Ramos (cell line): ENCODE results near the gene CDH1.
"Not testable (repeated sequence)": the region's sequence is repeated elsewhere in the genome, so short reads cannot be mapped to it uniquely, and the experiment has no call there.

ENCODE experiments used
- in situ Hi-C: fragments of 300-500 bp; cut with MboI; formaldehyde crosslinking; loops from one replicate; pipeline ENCODE4 v1.14.3; 2022; ENCODE audit warnings: low sequenced_read_pairs; ENCODE audit not compliant: unreplicated experiment

Gene CDH1

DNA sequence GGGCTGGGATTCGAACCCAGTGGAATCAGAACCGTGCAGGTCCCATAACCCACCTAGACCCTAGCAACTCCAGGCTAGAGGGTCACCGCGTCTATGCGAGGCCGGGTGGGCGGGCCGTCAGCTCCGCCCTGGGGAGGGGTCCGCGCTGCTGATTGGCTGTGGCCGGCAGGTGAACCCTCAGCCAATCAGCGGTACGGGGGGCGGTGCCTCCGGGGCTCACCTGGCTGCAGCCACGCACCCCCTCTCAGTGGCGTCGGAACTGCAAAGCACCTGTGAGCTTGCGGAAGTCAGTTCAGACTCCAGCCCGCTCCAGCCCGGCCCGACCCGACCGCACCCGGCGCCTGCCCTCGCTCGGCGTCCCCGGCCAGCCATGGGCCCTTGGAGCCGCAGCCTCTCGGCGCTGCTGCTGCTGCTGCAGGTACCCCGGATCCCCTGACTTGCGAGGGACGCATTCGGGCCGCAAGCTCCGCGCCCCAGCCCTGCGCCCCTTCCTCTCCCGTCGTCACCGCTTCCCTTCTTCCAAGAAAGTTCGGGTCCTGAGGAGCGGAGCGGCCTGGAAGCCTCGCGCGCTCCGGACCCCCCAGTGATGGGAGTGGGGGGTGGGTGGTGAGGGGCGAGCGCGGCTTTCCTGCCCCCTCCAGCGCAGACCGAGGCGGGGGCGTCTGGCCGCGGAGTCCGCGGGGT lies at the start of gene CDH1:
CDH1 (plus strand) TSS at position 247 of the 684 bp plus-strand sequence; CDS start at position 371, 124 bp downstream.
- in situ Hi-C loops, result no loop called here

DNA sequence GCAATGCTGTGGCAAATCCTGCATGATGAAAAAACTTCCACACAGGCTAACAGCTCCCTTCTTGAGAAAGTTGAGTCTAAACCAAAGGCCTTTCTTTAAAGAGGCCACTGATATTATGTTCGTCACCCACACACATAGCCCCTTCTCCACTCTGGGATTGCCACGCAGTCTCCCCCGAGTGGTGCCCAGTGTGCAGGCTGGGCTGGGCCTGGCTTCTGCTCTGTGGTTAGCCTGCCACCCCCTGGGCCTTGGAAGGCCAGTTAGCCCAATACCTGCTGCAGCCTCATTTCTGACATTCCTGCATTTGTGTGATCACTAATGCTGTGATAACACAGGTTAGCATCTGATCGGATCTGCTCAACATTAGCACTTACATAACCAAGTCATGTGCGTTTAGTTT lies 47.2 kb upstream of the CDH1 start:
- in situ Hi-C loops, result no loop called here

DNA sequence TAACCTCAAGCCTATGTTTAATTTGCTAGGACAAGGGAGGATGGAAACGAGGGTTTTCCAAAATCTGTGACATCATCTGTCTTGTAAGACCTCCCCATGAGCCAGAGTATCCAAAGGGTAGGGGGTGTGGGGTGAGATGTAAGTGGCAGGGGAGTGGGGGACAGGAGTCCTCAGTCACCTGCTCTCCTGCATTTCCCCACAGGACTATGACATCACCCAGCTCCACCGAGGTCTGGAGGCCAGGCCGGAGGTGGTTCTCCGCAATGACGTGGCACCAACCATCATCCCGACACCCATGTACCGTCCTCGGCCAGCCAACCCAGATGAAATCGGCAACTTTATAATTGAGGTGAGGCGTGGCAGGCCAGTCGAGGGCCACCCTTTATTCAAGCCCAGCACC lies 41.5 kb upstream of the CDH1 start:
- in situ Hi-C loops, result no loop called here

DNA sequence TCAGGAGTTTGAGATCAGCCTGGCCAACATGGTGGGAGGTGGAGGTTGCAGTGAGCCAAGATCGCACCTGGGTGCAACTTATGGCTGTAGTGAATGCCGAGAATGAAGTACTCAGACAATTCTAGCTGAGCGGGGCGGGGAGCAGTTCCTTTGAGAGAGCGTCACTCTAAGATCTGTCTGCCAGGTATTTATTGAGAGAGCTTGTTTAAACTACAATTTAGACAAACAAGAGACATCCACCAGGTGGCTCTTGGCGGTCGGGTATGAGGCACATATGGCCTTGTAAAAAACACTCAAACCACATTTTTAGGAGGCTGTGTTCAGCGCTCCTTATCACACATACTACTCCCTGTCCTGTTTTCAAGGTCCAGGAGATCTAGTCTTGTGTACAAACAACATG lies 40.6 kb upstream of the CDH1 start:
- in situ Hi-C loops, result no loop called here

- in situ Hi-C loops, result no loop called here
Observed at GRCh38 chr16:68698091-68698490, 39.0 kb upstream of the CDH1 start.

- in situ Hi-C loops, result no loop called here
Observed at GRCh38 chr16:68700120-68700519, 37.0 kb upstream of the CDH1 start.

- in situ Hi-C loops, result no loop called here
Observed at GRCh38 chr16:68700831-68701230, 36.3 kb upstream of the CDH1 start.

GRCh38 chr16:68704232-68704867 lies 32.7 kb upstream of the CDH1 start:
- in situ Hi-C loops, result no loop called here

- in situ Hi-C loops, result no loop called here
Observed at GRCh38 chr16:68707340-68708152, 29.5 kb upstream of the CDH1 start.

DNA sequence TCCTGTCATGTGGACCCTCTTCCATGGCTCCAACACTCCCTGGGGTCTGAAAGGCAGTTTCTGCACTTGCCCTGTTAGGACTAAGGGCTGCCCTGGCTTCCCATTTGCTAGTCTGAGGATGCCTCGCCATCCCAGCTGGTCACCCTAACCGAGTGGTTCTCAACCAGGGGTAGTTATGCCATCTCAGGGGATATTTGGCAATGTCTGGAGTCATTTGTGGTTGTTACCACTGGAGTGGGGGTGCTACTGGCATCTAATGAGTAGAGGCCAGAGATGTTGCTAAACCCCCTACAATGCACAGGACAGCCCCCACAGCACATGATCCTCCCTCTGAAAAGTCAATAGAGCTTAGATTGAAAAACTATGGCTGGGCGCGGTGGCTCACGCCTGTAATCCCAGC lies 26.9 kb upstream of the CDH1 start:
- in situ Hi-C loops, result no loop called here

DNA sequence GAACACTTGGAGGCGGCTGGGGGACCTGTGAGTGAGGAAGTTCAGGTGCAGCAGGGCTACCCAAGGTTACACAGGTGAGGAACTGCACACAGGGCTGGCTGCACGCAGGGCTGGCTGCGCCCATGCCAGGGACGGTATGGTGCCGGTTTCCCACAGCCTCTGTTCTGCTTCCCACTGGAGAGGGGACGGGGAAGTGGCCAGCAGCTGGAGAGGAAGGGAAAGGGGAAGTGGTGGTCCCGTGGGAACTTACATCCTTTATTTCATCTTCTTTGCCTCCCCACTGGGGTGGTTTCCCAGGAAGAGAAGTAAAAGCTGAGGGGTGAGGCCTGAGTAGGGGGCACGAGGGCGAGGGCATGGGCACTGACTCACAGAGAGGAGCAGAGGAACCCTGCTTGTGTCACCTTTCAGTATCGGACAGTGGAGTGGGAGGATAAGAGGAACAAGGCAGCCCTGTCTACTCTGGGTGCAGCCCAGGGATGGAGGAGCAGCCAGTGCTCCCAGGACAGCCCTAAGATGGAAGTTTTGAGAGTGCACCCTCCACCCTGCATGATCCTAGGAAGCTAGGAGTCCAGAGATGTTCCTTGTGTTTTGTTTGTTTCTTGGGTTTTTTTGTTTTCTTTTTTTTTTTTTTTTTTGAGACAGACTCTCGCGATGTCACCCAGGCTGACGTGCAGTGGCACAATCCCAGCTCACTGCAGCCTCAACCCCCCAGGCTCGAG lies 25.5 kb upstream of the CDH1 start:
- in situ Hi-C loops, result no loop called here

GRCh38 chr16:68713361-68713760 lies 23.7 kb upstream of the CDH1 start:
- in situ Hi-C loops, result no loop called here

GRCh38 chr16:68715471-68715870 lies 21.6 kb upstream of the CDH1 start:
- in situ Hi-C loops, result no loop called here

DNA sequence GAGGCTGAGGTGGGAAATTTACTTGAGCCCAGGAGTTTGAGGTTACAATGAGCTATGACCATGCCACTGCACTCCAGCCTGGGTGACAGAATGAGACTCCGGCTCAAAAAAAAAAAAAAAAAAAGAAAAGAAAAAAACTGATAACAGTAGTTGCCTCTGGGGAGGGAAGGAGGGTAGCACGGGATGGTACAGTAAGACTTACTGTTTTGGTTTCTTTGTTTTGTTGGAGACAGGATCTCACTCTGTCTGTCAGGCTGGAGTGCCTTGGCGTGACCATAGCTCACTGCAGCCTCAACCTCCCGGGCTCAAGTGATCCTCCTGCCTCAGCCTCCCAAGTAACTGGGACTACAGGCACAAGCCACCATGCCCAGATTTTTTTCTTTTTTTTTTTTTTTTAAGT lies 20.6 kb upstream of the CDH1 start:
- in situ Hi-C loops, result not testable (repeated sequence)

DNA sequence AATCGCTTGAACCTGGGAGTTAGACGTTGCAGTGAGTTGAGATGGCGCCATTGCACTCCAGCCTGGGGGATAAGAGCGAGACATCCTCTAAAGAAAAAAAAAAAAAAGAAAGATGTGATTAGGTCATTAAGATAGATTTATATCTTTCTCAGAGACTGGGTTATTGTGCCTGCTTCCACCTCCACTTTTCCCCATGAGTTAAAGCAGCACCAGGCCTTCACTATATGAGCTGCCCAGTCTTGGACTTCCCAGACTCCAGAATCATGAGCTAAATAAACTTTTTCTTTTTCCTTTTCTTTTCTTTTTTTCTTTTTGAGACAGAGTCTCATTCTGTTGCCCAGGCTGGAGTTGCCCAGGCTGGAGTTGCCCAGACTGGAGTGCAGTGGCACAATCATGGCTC lies 19.4 kb upstream of the CDH1 start:
- in situ Hi-C loops, result no loop called here

- in situ Hi-C loops, result no loop called here
Observed at GRCh38 chr16:68718590-68718989, 18.5 kb upstream of the CDH1 start.

DNA sequence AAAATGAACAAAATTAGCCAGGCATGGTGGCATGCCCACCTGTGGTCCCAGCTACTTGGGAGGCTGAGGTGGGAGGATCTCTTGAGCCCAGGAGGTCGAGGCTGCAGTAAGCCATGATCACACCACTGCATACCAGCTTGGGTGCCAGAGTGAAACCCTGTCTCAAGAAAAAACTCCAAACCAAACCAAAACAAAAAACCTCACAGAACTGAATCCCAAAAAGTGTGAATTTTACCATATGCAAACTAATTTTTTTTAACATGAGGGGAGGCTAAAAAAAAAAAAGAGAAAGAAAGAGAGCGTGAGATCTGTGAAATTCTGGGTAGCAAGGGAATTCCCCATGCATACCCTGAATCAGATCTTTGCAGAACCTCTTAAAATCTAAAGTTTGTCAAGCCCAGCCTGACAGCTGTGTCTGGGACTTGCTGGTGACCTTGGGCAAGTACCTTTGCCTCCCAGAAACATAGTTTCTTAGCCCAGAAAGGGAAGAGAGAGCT lies 17.1 kb upstream of the CDH1 start:
- in situ Hi-C loops, result no loop called here

DNA sequence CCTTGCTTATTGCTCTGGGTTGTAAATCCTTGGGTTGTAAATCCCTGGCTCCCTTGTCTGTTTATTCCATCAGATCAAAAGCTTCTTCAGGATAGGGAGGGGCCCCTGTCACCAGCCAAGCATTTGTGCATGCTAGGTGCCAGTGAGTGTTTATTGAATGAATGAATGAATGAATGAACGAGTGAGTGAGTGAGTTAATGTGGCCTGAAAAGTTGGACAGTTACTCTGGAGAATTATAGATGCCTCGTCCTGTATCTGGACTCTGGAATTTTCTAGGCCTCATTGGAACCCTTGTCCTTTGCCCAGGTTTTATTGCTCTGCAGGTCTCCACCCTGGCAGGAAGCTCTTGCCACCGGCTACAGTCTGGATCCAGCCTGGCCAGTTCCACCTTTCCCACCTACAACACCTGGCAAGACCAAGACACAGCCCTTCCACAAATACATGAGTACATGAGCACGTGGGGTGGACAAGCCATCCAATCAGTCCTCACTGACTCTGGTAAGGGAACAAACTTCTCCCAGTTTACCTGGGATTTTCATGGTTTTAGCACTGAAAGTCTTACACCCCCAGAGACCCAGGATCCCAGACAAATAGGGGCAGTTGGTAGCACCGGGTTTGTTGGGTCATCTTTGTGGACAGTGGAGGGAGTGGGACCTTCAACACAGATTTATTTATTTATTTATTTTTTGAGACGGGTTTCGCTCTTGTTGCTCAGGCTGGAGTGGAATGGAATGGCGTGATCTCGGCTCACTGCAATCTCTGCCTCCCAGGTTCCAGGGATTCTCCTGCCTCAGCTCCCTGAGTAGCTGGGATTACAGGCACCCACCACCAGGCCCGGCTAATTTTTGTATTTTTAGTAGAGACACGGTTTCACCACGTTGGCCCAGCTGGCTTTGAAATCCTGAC lies 14.7 kb upstream of the CDH1 start:
- in situ Hi-C loops, result no loop called here

DNA sequence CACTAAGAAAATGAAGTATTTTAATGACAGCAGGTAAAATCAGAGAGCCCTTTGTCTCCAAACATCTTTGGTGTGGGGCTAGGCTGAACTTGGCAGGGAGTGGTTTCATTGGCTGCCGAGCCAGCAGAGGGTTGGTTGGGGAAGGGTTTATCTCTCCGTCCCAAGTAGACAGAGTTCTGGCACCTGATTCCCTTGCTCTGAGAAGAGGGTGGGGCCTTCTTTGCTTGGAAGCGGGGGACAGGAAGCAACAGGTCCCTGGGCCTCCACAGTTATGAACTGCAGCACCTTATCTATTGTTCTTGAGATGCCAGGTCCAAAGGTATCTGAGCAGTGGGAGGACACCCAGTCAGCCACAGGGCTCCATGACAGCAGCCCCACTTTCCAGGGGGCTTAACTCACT lies 12.3 kb upstream of the CDH1 start:
- in situ Hi-C loops, result no loop called here

DNA sequence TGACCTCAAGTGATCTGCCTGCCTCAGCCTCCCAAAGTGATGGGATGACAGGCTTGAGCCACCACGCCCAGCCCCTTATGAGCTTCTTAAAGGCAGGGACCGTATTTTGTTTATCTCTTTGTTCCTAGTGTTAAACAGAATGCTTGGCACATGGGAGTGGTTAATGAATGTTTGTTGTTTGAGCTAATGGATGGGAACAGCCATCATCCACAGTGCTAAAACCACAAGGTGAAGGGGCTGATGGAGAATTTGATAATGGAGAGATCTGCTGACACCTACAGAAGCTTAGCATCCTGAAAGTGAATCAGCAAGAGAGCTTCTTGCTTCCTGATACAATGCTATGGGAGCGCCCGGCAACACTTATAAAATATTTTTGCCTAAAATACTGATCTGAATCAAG lies 8.6 kb upstream of the CDH1 start:
- in situ Hi-C loops, result no loop called here
